Mammary epithelial cell (primary cell): ENCODE results near the gene LRRC17.

Experiments used
- CTCF ChIP-seq, 2 donors: IDR thresholded peaks in 1 of 2; conservative IDR thresholded peaks in 1 of 2; 2 replicates each; pipeline ENCODE4 v1.5.1; 2011 to 2012; ENCODE audit warnings: inconsistent platforms in 2 of 2, low read length in 2 of 2, mild to moderate bottlenecking in 2 of 2, control low read depth in 1 of 2, low read depth in 1 of 2; ENCODE audit not compliant: insufficient read depth in 1 of 2; ENCODE audit errors: extremely low read depth in 1 of 2
- EZH2 ChIP-seq: IDR thresholded peaks from 2 replicates; pipeline ENCODE4 v1.6.1; 2012; ENCODE audit warnings: low read length, inconsistent platforms, borderline replicate concordance

- TF ChIP-seq CTCF (conservative IDR thresholded peaks at IDR 0.05 in 1 of 2, IDR thresholded peaks at IDR 0.05 in 1 of 2; ENCODE audit: extremely low read depth in 1 of 2, insufficient read depth in 1 of 2, low read depth in 1 of 2, low read length in 2 of 2) (no peak), EZH2 (no peak)
These were observed 43.6 kb upstream of the LRRC17 start for GRCh38 chr7:102869195-102869594.
